Activated gamma-delta T cell (primary cell): ENCODE data around the gene SKA1.
"Not testable (repeated sequence)": the region's sequence is repeated elsewhere in the genome, so short reads cannot be mapped to it uniquely, and the experiment has no call there.

Experiments used
- DNase-seq: peaks from one replicate; lab custom pipeline; 2025; lab: John Stamatoyannopoulos, UW

The SKA1 gene

GRCh38 chr18:50395093-50395492 lies 20.2 kb downstream of the SKA1 start:
- DNase-seq, result no peak

GRCh38 chr18:50396005-50396660 lies 21.3 kb downstream of the SKA1 start:
- DNase-seq, result no peak

DNA sequence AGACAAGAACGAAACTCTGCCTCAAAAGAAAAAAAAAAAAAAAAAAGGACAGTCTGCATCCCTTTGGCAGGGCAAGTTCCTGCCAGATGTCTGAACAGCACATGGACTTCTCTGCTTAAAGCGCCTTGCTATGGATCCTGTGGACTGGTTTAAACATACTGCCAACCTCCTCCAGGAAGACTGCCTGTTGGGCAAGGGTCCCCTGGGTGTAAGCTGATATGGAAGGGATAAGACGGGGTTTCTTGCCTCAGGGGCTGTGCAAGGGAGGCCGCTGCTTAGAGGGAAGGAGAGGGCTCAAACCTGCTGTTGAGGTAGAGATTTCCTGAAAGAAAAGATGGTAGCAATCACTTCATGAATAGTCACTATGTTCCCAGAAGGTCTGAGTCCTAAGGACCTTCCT lies 22.2 kb downstream of the SKA1 start:
- DNase-seq, result no peak

- no peak for DNase-seq
These were observed 23.3 kb downstream of the SKA1 start for GRCh38 chr18:50398099-50398498.

GRCh38 chr18:50398947-50399346 lies 24.1 kb downstream of the SKA1 start:
- DNase-seq, result no peak

- DNase-seq, result no peak
These were observed 24.7 kb downstream of the SKA1 start for GRCh38 chr18:50399582-50399981.

DNA sequence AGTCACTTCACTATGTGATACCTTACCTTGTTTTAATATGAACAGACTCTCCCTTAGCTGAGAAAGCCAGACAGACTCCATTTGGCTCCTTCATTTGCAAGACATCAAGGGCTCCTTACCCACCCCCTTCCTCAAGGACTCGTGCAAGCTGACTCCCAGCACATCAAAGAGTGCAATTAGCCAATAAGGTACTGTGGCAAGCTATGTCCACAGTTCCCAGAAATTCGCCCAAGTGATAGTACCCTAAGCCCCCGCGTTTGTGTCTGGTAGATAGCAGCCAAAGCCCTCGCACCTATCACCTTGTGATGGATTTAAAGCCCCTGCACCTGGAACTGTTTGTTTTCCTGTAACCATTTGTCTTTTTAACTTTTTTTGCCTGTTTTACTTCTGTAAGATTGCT lies 25.6 kb downstream of the SKA1 start:
- not testable (repeated sequence) for DNase-seq

GRCh38 chr18:50401295-50401694 lies 26.4 kb downstream of the SKA1 start:
- DNase-seq, result no peak

GRCh38 chr18:50401888-50402287 lies 27.0 kb downstream of the SKA1 start:
- DNase-seq, result no peak

DNA sequence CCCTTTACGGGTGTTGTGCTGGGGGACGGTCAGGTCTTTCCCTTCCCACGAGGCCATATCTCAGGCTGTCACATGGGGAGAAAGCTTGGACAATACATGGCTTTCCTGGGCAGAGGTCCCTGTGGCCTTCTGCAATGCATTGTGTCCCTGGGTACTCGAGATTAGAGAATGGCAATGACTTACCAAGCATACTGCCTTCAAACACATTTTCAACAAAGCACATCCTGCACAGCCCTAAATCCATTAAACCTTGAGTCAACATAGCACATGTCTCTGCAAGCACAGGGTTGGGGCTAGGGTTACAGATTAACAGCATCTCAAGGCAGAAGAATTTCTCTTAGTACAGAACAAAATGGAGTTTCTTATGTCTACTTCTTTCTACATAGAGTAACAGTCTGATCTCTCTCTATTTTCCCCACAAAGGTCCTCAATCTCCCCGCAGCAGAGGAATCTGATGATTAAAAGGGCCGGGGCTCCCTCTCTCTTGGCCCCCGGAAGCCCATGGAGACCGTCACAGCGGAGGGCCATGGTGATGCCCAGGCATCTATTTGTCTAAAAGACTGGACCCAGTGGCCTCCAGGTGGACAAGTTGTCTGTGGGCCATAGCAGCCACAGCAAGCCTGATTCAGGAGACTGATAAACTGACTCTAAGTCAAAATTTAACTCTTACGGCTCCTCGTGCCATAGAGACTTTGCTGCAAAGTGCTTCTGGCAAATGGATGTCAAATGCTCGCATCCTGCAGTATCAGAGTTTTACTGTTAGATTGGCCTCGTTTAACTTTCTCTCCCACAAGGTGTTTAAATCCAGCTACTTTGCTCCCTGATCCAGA lies 30.1 kb downstream of the SKA1 start:
- DNase-seq, result not testable (repeated sequence)

DNA sequence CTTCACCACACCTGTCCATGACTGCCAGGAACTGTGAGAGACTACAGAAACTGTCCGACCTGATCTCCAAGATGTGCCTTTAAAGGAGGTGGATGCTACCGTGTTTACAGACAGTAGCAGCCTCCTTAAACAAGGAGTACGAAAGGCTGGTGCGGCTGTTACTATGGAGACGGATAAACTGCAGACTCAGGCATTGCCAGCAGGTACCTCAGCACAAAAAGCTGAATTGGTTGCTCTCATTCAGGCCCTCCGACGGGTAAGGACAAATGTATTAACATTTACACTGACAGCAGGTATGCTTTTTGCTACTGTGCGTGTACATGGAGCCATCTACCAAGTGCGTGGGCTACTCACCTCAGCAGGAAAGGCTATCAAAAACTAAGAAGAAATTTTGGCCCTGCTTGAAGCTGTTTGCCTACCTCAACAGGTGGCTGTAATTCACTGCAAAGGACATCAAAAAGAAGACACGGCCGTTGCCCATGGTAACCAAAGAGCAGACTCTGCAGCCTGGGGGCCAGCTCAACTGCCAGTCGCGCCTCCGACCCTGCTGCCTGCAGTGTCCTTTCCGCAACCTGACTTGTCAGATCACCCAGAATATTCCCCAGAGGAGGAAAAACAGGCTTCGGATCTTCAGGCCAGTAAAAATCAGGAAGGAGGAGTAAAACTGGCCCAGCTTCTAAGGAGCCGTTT lies 30.9 kb downstream of the SKA1 start:
- DNase-seq, result no peak

GRCh38 chr18:50409236-50409635 lies 34.4 kb downstream of the SKA1 start:
- no peak for DNase-seq

GRCh38 chr18:50410008-50410407 lies 35.2 kb downstream of the SKA1 start:
- no peak for DNase-seq

DNA sequence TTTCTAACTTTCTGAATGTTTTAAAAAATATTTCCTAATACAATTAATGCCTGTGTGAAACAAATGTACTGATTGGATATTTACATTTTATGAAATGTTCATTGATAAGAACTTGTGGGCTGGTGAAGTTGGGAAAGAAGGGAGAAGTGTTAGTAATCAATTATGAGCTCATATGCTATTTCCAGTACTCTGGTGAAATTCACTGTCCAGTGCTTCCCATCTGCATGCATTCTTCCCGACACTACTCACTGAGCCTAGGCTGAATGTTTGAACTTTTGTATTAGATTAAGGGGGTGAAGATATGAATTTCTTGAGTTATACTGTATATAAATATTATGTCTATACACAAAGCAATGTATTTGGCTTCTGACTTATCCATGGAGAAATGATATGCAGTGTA lies 36.0 kb downstream of the SKA1 start:
- DNase-seq, result no peak

- DNase-seq, result not testable (repeated sequence)
These were observed 42.0 kb downstream of the SKA1 start for GRCh38 chr18:50416832-50417231.

DNA sequence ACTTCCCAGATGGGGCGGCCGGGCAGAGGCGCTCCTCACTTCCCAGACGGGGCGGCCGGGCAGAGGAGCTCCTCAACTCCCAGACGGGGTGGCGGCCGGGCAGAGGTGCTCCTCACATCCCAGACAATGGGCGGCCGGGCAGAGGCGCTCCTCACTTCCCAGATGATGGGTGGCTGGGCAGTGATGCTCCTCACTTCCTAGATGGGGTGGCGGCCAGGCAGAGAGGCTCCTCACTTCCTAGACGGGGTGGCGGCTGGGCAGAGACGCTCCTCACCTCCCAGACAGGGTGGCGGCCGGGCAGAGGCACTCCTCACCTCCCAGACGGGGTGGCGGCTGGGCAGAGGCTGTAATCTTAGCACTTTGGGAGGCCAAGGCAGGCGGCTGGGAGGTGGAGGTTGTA lies 42.9 kb downstream of the SKA1 start:
- not testable (repeated sequence) for DNase-seq

- no peak for DNase-seq
These were observed 43.8 kb downstream of the SKA1 start for GRCh38 chr18:50418650-50419049.

DNA sequence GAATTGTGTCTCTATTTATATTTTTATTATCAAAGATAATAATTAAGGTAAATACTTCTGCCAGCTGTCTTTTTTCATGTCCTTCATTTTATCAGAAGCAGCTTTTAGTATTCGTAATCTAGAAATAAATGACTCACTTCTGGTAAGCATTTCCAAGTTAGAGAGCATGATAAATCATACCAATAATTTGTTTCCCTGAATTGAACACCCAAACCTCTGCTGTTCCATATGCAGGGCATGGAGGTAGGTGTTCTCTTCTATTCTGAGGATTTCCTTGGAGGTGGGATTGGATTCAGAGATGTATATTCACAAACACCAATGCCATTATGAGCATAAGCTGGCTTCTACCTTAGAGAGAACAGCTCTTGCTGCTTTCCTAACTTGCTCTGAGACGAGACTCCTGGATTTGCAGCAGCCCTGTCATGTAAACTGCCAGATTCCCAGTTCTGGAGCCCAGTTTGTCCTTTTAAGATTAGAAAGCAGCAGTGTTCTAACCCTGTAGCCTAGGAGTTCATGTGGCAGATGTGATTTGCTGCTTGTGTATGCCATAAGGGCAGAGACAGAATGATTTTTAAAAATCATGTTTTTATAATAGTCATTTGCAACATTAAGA lies 47.5 kb downstream of the SKA1 start:
- DNase-seq, result no peak

DNA sequence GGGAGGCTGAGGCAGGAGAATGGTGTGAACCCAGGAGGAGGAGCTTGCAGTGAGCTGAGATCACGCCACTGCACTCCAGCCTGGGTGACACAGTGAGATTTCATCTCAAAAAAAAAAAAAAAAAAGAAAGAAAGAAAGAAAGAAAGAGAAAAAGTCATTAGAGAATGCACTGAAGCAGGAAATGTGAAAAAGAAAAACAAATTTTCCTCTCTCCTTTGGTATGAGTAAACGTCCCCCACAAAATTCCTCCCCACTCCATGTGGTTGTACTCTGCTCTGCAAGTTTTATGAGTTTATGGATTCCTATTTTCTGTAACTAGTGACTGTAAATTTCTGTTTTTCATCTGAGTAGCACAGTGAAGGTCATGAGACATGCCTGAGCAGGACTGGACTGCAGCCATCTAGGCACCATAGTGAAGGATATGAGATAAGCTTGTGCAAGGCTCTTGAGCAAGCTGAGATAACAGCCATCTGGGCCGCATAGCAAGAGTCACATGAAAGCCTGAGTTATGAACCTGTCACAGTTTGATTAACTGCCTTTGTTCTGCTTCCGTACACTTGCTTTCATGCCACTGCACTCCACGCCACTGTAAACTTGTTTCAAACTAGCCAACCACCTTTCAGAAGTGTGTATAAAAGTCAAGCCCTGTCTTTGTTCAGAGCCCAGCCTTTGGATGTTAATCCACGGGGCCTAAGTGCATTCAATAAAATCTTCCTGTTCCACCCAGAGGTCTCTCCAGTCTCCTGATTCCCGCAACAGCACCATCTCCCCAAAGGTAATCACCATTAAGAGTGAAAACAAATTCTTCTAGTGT lies 50.2 kb downstream of the SKA1 start:
- DNase-seq, result no peak

DNA sequence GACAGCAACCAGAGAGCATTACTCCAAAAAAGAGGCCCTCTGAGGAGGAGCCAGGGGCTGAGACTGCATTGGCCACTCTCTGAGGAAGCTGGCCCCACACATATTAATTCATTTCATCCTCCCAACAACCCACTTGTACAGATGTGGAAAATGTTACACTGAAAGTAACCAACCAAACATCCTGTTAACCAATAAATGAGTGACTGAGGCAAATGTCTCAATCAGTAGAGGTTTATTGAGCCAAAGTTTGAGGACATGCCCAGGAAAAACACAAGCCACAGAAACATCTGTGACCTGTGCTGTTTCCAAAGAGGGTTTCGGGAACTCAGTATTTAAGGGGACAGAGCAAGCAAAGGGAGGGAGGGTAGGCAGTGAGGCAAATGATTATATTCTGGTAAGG lies 53.0 kb downstream of the SKA1 start:
- DNase-seq, result no peak

DNA sequence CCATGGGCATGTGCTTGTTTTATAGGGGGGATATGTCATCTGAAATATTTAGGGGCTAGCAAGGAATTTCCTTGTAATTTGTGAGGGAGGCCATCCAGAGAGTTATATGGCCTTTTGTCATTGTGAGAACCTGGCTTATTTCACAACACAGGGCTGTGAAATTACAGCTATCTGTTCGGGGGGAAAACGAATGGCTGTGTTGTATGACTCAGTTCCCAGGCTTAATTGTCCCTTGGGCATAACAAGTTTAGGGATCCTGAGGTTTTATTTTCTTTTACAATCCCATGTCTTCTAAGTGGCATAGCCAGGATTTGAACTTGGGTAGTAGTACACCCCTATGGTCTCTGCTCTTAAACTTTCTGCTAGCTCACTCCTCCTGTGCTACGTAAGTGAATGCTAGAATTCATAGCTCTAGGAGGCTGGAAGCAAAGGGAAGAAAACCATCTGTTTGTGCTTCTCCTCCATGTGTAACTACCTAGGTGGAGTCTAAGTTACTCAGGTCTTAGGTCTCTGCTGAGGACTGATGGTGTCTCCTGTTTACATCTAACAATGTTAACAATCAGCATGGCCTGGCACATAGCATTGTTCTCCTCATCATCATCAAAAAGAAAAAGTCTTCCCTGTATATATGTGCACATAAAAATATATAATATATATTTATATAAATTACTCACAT lies 53.8 kb downstream of the SKA1 start:
- DNase-seq, result no peak
